WTC11 (cell line): Measurements from ENCODE around the gene NKPD1. TPM values are rescaled to one million over a fixed set of nuclear protein-coding genes. Genes with fewer than 3 reads are reported as not detected.

Experiments used
- total RNA-seq: library from RNA; stranded (reverse); gene quantifications from 3 replicates; pipeline ENCODE4 v1.2.3, GENCODE V29; 2021

NKPD1 gene
- total RNA-seq, 1 experiment from 2014 or later, result 0.57 TPM

Other genes starting within 250 kb of the NKPD1 start
- gene APOC1, start 246.4 kb downstream of the NKPD1 start, total RNA-seq, result 76.2 to 101 TPM (median 86.5 TPM) in 3 replicates
- gene APOC4, start 218.7 kb downstream of the NKPD1 start, total RNA-seq, result not detected in 3 replicates
- 0.66 to 0.81 TPM in 2 of 3 replicates, not detected in the other for gene APOC2, start 214.9 kb downstream of the NKPD1 start, total RNA-seq
- 75.9 to 85.6 TPM (median 76.4 TPM) in 3 replicates for gene CLPTM1, start 205.6 kb downstream of the NKPD1 start, total RNA-seq
- 8.9 to 10.6 TPM (median 9.9 TPM) in 3 replicates for gene RELB, start 159.5 kb downstream of the NKPD1 start, total RNA-seq
- gene CLASRP, start 121.9 kb downstream of the NKPD1 start, total RNA-seq, result 85.0 to 88.9 TPM (median 88.0 TPM) in 3 replicates
- gene ZNF296, start 84.5 kb downstream of the NKPD1 start, total RNA-seq, result 13.4 to 14.8 TPM (median 13.8 TPM) in 3 replicates
- 55.0 to 60.3 TPM (median 55.3 TPM) in 3 replicates for gene GEMIN7, start 81.7 kb downstream of the NKPD1 start, total RNA-seq
- gene PPP1R37, start 67.8 kb downstream of the NKPD1 start, total RNA-seq, result 34.5 to 35.9 TPM (median 35.4 TPM) in 3 replicates
- gene TRAPPC6A, start 17.3 kb upstream of the NKPD1 start, total RNA-seq, result 59.7 to 75.8 TPM (median 67.1 TPM) in 3 replicates
- gene BLOC1S3, start 17.8 kb upstream of the NKPD1 start, total RNA-seq, result 9.0 to 10.8 TPM (median 10.0 TPM) in 3 replicates
- 2.7 to 3.5 TPM (median 3.1 TPM) in 3 replicates for gene EXOC3L2, start 84.4 kb upstream of the NKPD1 start, total RNA-seq
- gene MARK4, start 90.3 kb upstream of the NKPD1 start, total RNA-seq, result 58.5 to 60.8 TPM (median 58.6 TPM) in 3 replicates
- not detected in 3 replicates for gene CKM, start 161.9 kb upstream of the NKPD1 start, total RNA-seq
- 5.2 to 6.5 TPM (median 5.3 TPM) in 3 replicates for gene KLC3, start 179.8 kb upstream of the NKPD1 start, total RNA-seq
- gene ERCC2, start 209.6 kb upstream of the NKPD1 start, total RNA-seq, result 102 to 113 TPM (median 109 TPM) in 3 replicates
- gene PPP1R13L, start 244.1 kb upstream of the NKPD1 start, total RNA-seq, result 27.5 to 38.1 TPM (median 35.2 TPM) in 3 replicates
- gene POLR1G, start 245.7 kb upstream of the NKPD1 start, total RNA-seq, result 33.5 to 38.1 TPM (median 34.8 TPM) in 3 replicates